ENCODE data around the gene POFUT2.

Gene POFUT2

DNA sequence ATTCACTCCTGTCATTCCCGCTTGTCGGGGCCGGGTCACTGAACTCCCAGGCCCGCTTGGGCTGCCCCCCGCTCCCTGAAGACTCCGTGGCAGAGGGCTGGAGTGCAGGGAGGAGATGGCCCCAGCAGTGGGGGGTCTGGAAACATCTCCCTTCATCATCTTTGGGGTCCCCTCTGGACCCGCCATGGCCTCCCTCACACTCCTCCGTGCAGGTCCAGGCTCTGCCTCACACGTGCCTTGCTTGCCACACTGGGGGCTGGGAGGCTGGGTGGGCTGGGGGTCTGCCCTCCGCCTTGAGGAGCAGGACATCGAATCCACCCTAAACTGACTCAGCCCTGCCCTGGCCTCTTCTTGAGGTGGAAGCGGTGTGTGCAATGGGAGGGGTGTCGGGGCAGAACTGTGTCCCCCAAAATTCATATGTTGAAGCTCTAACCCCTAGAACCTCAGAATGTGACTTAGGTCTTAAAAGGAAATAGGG is 35.2 kb downstream of the POFUT2 start:
- H4K20me1 ChIP-seq (ENCODE audit: insufficient read depth), result no peaks in the 10 kb centered on the region
- no peak overlapping the region for H3K9ac ChIP-seq
- H3K36me3 ChIP-seq (ENCODE audit: insufficient read depth), result no peaks in the 10 kb centered on the region
- no peaks in the 10 kb centered on the region for H3K4me1 ChIP-seq (ENCODE audit: low read depth, poor library complexity, severe bottlenecking)
- no peaks in the 10 kb centered on the region for H3K79me2 ChIP-seq (ENCODE audit: insufficient read depth, low read depth)
- no peak overlapping the region for H3K27ac ChIP-seq
- no peak overlapping the region for H3K4me2 ChIP-seq
- H3K4me3 ChIP-seq (IDR thresholded peaks at IDR 0.05; ENCODE audit: insufficient read depth, low read depth, low read length), result no peak overlapping the region
- H2AFZ ChIP-seq (ENCODE audit: low read depth), result no peak overlapping the region
- peaks cover 3% of the 10 kb centered on the region for H3K27me3 ChIP-seq (ENCODE audit: insufficient read depth, low read depth)
- TF ChIP-seq, protein P1, sequence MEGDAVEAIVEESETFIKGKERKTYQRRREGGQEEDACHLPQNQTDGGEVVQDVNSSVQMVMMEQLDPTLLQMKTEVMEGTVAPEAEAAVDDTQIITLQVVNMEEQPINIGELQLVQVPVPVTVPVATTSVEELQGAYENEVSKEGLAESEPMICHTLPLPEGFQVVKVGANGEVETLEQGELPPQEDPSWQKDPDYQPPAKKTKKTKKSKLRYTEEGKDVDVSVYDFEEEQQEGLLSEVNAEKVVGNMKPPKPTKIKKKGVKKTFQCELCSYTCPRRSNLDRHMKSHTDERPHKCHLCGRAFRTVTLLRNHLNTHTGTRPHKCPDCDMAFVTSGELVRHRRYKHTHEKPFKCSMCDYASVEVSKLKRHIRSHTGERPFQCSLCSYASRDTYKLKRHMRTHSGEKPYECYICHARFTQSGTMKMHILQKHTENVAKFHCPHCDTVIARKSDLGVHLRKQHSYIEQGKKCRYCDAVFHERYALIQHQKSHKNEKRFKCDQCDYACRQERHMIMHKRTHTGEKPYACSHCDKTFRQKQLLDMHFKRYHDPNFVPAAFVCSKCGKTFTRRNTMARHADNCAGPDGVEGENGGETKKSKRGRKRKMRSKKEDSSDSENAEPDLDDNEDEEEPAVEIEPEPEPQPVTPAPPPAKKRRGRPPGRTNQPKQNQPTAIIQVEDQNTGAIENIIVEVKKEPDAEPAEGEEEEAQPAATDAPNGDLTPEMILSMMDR (conservative IDR thresholded peaks at IDR 0.05; ENCODE audit: low read depth, low read length), result no peak

DNA sequence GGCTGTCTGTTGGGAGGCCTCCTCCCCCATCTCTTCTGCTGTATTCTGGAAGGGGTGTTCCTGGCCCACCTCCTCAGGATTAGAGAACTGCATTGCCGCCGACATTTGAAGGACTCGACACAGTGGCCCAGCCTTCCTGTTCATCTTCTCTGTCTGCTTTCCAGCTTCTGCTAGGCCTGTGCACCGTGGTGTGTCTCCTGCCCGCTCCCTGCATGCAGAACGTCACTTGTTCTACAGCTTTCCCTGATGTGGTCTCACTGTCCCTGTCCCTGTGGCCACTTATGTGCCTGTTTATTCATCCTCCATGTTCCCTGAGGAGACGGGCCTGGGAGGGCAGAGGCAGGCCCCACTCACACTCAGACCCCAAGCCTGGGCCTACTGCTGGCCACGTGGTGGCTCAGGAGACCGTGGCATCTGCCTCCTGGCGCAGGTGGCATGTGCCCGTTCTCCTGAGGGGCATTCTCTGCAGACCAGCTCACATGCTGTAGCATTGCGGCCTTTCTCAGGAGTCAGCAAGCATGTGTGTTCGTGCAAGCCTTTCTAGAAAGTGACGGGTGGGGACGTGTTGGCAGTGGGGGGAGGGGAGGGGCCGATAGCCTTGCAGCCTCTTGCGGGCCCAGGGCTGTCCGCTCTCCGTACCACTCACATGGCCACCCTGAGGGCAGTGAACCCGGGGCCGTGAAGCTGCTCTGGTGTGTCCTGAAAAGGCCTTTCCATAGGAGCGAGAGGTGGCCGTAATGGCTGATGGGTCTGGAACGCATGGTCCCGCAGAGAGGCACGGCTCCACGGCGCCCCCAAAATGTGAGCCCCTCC is 35.9 kb downstream of the POFUT2 start:
- Histone ChIP-seq H3K4me3 (IDR thresholded peaks at IDR 0.05; ENCODE audit: insufficient read depth, low read depth, low read length) (no peak overlapping the region), H3K27me3 (ENCODE audit: insufficient read depth, low read depth) (peaks cover 4% of the 10 kb centered on the region), H3K4me1 (ENCODE audit: low read depth, poor library complexity, severe bottlenecking) (no peaks in the 10 kb centered on the region), H3K79me2 (ENCODE audit: insufficient read depth, low read depth) (no peaks in the 10 kb centered on the region), H3K36me3 (ENCODE audit: insufficient read depth) (no peaks in the 10 kb centered on the region), H3K9ac (no peak overlapping the region), H4K20me1 (ENCODE audit: insufficient read depth) (no peaks in the 10 kb centered on the region), H3K27ac (no peak overlapping the region), H3K4me2 (no peak overlapping the region), H2AFZ (ENCODE audit: low read depth) (no peak overlapping the region)
- TF ChIP-seq, protein P1 (conservative IDR thresholded peaks at IDR 0.05; ENCODE audit: low read depth, low read length), result no peak

DNA sequence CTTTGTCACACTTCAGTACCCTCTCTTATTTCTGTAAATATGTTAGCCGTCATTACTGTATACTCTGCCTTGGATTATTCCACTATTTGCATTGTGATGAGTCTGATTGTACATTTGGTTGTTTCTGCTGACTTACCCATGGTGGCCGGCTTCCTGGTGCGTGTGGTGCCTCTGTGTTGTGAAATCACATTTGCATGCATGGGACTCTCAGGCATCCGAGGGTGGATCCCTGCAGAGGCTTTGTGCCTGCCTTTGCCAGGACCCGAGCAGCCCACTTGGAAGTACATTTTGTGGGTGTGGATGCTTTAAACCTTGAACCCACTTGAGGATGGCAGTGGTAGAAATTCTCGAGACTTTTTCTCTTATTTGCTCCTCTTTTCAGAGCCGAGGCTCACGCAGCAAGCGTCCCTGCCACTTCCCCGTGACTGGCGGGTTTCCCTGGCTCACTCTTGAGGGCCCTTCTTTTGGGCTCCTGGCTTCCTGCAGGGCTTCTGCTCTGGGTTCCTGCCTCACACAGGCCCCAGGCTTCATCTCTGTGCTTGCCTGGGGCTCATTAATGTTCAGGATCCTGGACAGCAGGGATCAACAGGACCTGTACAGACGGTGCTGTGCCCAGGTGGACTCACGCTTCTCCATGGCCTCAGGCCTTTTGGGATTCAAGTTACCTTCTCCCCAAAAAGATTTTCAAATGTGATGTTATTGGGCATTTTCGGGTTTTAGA is 36.6 kb downstream of the POFUT2 start:
- Histone ChIP-seq H3K4me2 (no peak overlapping the region), H3K27me3 (ENCODE audit: insufficient read depth, low read depth) (peaks cover 4% of the 10 kb centered on the region), H3K4me3 (IDR thresholded peaks at IDR 0.05; ENCODE audit: insufficient read depth, low read depth, low read length) (no peak overlapping the region), H2AFZ (ENCODE audit: low read depth) (no peak overlapping the region), H3K27ac (no peak overlapping the region), H3K79me2 (ENCODE audit: insufficient read depth, low read depth) (no peaks in the 10 kb centered on the region), H3K36me3 (ENCODE audit: insufficient read depth) (no peaks in the 10 kb centered on the region), H3K9ac (no peak overlapping the region), H4K20me1 (ENCODE audit: insufficient read depth) (no peaks in the 10 kb centered on the region), H3K4me1 (ENCODE audit: low read depth, poor library complexity, severe bottlenecking) (no peaks in the 10 kb centered on the region)
- TF ChIP-seq, protein P1 (conservative IDR thresholded peaks at IDR 0.05; ENCODE audit: low read depth, low read length), result no peak

DNA sequence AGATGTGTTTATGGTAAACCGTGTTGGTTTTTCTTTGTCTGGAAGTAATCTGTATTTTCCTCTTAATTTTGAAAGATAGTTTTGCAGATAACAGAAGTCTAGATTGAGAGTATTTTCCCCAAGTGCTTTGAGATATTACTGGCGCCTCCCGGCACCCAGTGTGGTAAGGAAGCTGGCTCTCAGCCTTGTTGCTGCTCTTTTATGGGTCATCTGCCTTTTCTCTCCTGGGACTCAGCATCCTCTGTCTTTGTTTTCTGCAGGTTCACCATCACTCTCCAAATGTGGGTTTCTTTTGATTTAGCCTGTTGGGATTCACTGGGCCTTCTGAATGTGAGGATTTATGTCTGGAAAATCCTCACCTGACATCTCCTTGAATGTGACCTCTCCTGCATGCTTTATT is 37.4 kb downstream of the POFUT2 start:
- Histone ChIP-seq H3K27ac (no peak overlapping the region), H3K4me2 (no peak overlapping the region), H3K9ac (no peak overlapping the region), H3K36me3 (ENCODE audit: insufficient read depth) (no peaks in the 10 kb centered on the region), H2AFZ (ENCODE audit: low read depth) (no peak overlapping the region), H3K4me3 (IDR thresholded peaks at IDR 0.05; ENCODE audit: insufficient read depth, low read depth, low read length) (no peak overlapping the region), H4K20me1 (ENCODE audit: insufficient read depth) (no peaks in the 10 kb centered on the region), H3K79me2 (ENCODE audit: insufficient read depth, low read depth) (no peaks in the 10 kb centered on the region), H3K27me3 (ENCODE audit: insufficient read depth, low read depth) (peaks cover 4% of the 10 kb centered on the region), H3K4me1 (ENCODE audit: low read depth, poor library complexity, severe bottlenecking) (no peaks in the 10 kb centered on the region)
- TF ChIP-seq, protein P1 (conservative IDR thresholded peaks at IDR 0.05; ENCODE audit: low read depth, low read length), result no peak
